ENCODE results near the gene GRID1.

GRCh38 chr10:86312701-86313270 lies 53.8 kb downstream of the GRID1 start:
- no peak for TF ChIP-seq NCOA4 (IDR thresholded peaks at IDR 0.05; ENCODE audit: partially characterized antibody)
- TF ChIP-seq GABPA (tag; conservative IDR thresholded peaks at IDR 0.05; ENCODE audit: low read depth), result no peak
- no peak for TF ChIP-seq RAD51 (IDR thresholded peaks at IDR 0.05; ENCODE audit: borderline replicate concordance, low read depth)
- TF ChIP-seq CBX3 (IDR thresholded peaks at IDR 0.05; ENCODE audit: borderline replicate concordance in 1 of 2, low read length in 2 of 2), result no peak
- no peak for TF ChIP-seq EZH2 (IDR thresholded peaks at IDR 0.05; ENCODE audit: borderline replicate concordance, low read depth, low read length)
- no peak for TF ChIP-seq HDAC2 (IDR thresholded peaks at IDR 0.05)
